K562 (cell line): Measurements from ENCODE around the gene B3GALNT2. TPM values are rescaled to one million over a fixed set of nuclear protein-coding genes. Genes with fewer than 3 reads are reported as not detected.

Source experiments
- ATAC-seq: fragments of 200-7000 bp; cut with Tn5 transposase; 3 replicates; pipeline ENCODE4 v1.9.1; 2020; ENCODE audit warnings: moderate library complexity
- BruUV-seq: library from RNA; stranded (reverse); fragments of 400-500 nt; replicated peaks from 2 replicates; lab custom pipeline; 2021; lab: Mats Ljungman, UMichigan
- CTCF ChIA-PET: fragments of 300-600 bp; formaldehyde crosslinking; extraction: SDS; loops from one replicate; lab custom pipeline; 2021; ENCODE audit warnings: low intra/inter-chr PET ratio; lab: Yijun Ruan, JAX
- POLR2A ChIA-PET: fragments of 300-600, 350-650 bp; sonication (Branson Sonifier 250); formaldehyde crosslinking; extraction: SDS; loops from one replicate; lab custom pipeline; 2021; ENCODE audit warnings: antibody characterized with exemption, inconsistent platforms; lab: Yijun Ruan, JAX
- DNase-seq, 4 experiments: peaks; one replicate each; pipeline versions ENCODE4 v3.0.0 to v3.0.0-alpha.2; 2011 to 2018; ENCODE audit warnings: low spot score in 3 of 4, mixed read lengths in 3 of 4; ENCODE audit errors: extremely low read depth in 1 of 4
- FAIRE-seq: peaks from 2 replicates; lab custom pipeline; 2011; peaks lifted over from hg19 to GRCh38; lab: Jason Lieb, UNC
- H2AFZ ChIP-seq: 2 replicates; pipeline ENCODE4 v1.6.0; 2011; ENCODE audit warnings: low read depth, low read length, control low read depth, inconsistent platforms
- H3K27ac ChIP-seq: fragments of 200-600 bp; 3 replicates; pipeline ENCODE4 v1.8.0; 2011; ENCODE audit warnings: low read depth, mild to moderate bottlenecking, control low read depth, inconsistent platforms, low read length, moderate library complexity, mixed read lengths; ENCODE audit errors: extremely low read depth
- H3K27me3 ChIP-seq, 2 experiments: fragments of 300-600 bp in 1 of 2; 2 replicates in 1 of 2; 3 replicates in 1 of 2; pipeline versions ENCODE4 v1.6.0 to v1.8.0; 2011; ENCODE audit warnings: inconsistent platforms in 2 of 2, low read length in 2 of 2, mild to moderate bottlenecking in 1 of 2, mixed read lengths in 1 of 2, moderate library complexity in 1 of 2; ENCODE audit not compliant: control insufficient read depth in 2 of 2, insufficient read depth in 2 of 2
- H3K36me3 ChIP-seq: fragments of 300-600 bp; 3 replicates; pipeline ENCODE4 v1.8.0; 2011; ENCODE audit warnings: mild to moderate bottlenecking, low read length, inconsistent platforms; ENCODE audit not compliant: control insufficient read depth, insufficient read depth
- H3K4me1 ChIP-seq, 2 experiments: fragments of 200-600 bp in 1 of 2; replicated peaks in 1 of 2; 2 replicates in 1 of 2; 3 replicates in 1 of 2; pipeline versions ENCODE4 v1.5.1 to v1.8.0; 2011; ENCODE audit warnings: inconsistent platforms in 2 of 2, low read length in 2 of 2, mild to moderate bottlenecking in 1 of 2, mixed read lengths in 1 of 2, moderate library complexity in 1 of 2; ENCODE audit not compliant: control insufficient read depth in 2 of 2, insufficient read depth in 2 of 2
- H3K4me2 ChIP-seq: 2 replicates; pipeline ENCODE4 v1.6.1; 2011; ENCODE audit warnings: low read length, control low read depth, inconsistent platforms, mixed read lengths; ENCODE audit not compliant: insufficient read depth
- H3K4me3 ChIP-seq: fragments of 200-600 bp; sonication (generic), shearing (Covaris generic); 2 replicates; pipeline ENCODE4 v1.5.1; 2016; ENCODE audit warnings: control low read depth, inconsistent platforms
- H3K79me2 ChIP-seq: fragments of 200-600 bp; 3 replicates; pipeline ENCODE4 v1.8.0; 2011; ENCODE audit warnings: low read length, inconsistent platforms; ENCODE audit not compliant: control insufficient read depth, insufficient read depth
- H3K9ac ChIP-seq, 2 experiments: 2 replicates each; pipeline versions ENCODE4 v1.6.0 to v1.6.1; 2011; ENCODE audit warnings: low read depth in 2 of 2, low read length in 2 of 2, control low read depth in 1 of 2, inconsistent platforms in 1 of 2, mild to moderate bottlenecking in 1 of 2, mixed read lengths in 1 of 2; ENCODE audit not compliant: insufficient read depth in 1 of 2
- H3K9me1 ChIP-seq: one replicate; pipeline ENCODE4 v1.6.0; 2011; ENCODE audit warnings: inconsistent platforms, mild to moderate bottlenecking, low read length, moderate library complexity; ENCODE audit not compliant: control insufficient read depth, insufficient read depth
- H3K9me3 ChIP-seq: replicated peaks from 2 replicates; pipeline ENCODE4 v1.5.1; 2011; ENCODE audit warnings: low read depth, low read length, inconsistent platforms; ENCODE audit not compliant: control insufficient read depth, insufficient read depth
- H4K20me1 ChIP-seq: replicated peaks from 2 replicates; pipeline ENCODE4 v1.6.1; 2011; ENCODE audit warnings: low read length, inconsistent platforms, mixed read lengths; ENCODE audit not compliant: control insufficient read depth, insufficient read depth
- FOXM1 ChIP-seq, 2 experiments: fragments of 450-650 bp in 1 of 2; sonication (generic) in 1 of 2; formaldehyde crosslinking in 1 of 2; IDR thresholded peaks; 2 replicates each; pipeline versions ENCODE4 v1.6.1 to v1.9.0; 2017 to 2022; ENCODE audit warnings: low read depth in 2 of 2, mild to moderate bottlenecking in 2 of 2, missing genetic modification reagents in 1 of 2, moderate library complexity in 1 of 2
- ILF3 ChIP-seq: fragments of 450-650 bp; IDR thresholded peaks from 2 replicates; pipeline ENCODE4 v1.6.1; 2018; ENCODE audit warnings: antibody characterized with exemption, mild to moderate bottlenecking, moderate library complexity, borderline replicate concordance
- PHF20 ChIP-seq: fragments of 450-650 bp; IDR thresholded peaks from 2 replicates; pipeline ENCODE4 v1.6.1; 2018; ENCODE audit not compliant: partially characterized antibody
- RBM25 ChIP-seq: fragments of 200-400 bp; formaldehyde crosslinking; IDR thresholded peaks from 2 replicates; pipeline ENCODE4 v1.6.1; 2018; ENCODE audit warnings: low read length, low read depth, moderate library complexity; ENCODE audit not compliant: severe bottlenecking
- VEZF1 ChIP-seq: fragments of 200-800 bp; sonication (Bioruptor generic); IDR thresholded peaks from 2 replicates; pipeline ENCODE4 v1.6.1; 2017; ENCODE audit warnings: missing genetic modification characterization, missing compliant biosample characterization
- ZBTB49 ChIP-seq: sonication (generic); formaldehyde crosslinking; IDR thresholded peaks from 2 replicates; pipeline ENCODE4 v1.8.0; 2022; ENCODE audit warnings: missing genetic modification reagents, mild to moderate bottlenecking, borderline replicate concordance
- ZNF449 ChIP-seq: fragments of 250-450 bp; sonication (Bioruptor Pico); IDR thresholded peaks from 2 replicates; pipeline ENCODE4 v1.8.0; 2022; ENCODE audit warnings: moderate library complexity, mild to moderate bottlenecking, inconsistent platforms
- WGBS: fragments of 100-300 bp; shearing (Covaris generic); methylation state at CpG from one replicate; pipeline ENCODE4 v1.1.6; 2016; ENCODE audit warnings: low coverage, mixed read lengths; ENCODE audit not compliant: insufficient coverage; ENCODE audit errors: missing lambda C conversion rate; 5-methylcytosine and 5-hydroxymethylcytosine counted together
- in situ Hi-C: fragments of 300-500 bp; cut with MboI; formaldehyde crosslinking; loops from 4 replicates; pipeline ENCODE4 v1.15.0; 2018; ENCODE audit warnings: inconsistent platforms, mixed read lengths
- intact Hi-C: fragments of 100-400 bp; cut with micrococcal nuclease; formaldehyde crosslinking; loops from 2 replicates; pipeline ENCODE4 v1.14.2; 2022
- polyA plus RNA-seq, 8 experiments: library from polyadenylated mRNA; depleted of rRNA in 4 of 8; stranded (reverse) in 5 of 8; unstranded in 3 of 8; fragments of >200 nt; fragmentation: Nextera tagmentation in 2 of 8; fragmentation: Illumina TruSeq in 1 of 8; extraction: Ambion mirVana in 2 of 8; extraction: Trizol in 1 of 8; gene quantifications; 2 replicates each; pipeline versions ENCODE4 v1.2.1 to v1.2.3, GENCODE V29; 2011 to 2014; ENCODE audit warnings: inconsistent platforms in 1 of 8, missing spikeins in 1 of 8
- total RNA-seq, 7 experiments: library from RNA; depleted of rRNA in 6 of 7; stranded (reverse); fragments of >200 nt in 6 of 7; fragmentation: Illumina TruSeq in 2 of 7; extraction: Trizol in 2 of 7; gene quantifications; 2 replicates each; pipeline versions ENCODE4 v1.2.1 to v1.2.3, GENCODE V29; 2011 to 2021; ENCODE audit warnings: low replicate concordance in 1 of 7

The B3GALNT2 gene
- total and polyA plus RNA-seq, 9 of the 15 experiments (the other 6 are each of a cell fraction or from before 2014, with no cell fraction given), result 2.0 to 31.7 (median 22.9) TPM

- Histone ChIP-seq H3K4me1 (no peaks in the 10 kb centered on the region), H3K9me3 (no peaks in the 10 kb centered on the region), H3K9me1 (no peaks in the 10 kb centered on the region), H3K79me2 (no peaks in the 10 kb centered on the region), H4K20me1 (no peaks in the 10 kb centered on the region), H3K4me2 (no peak overlapping the region), H3K9ac (no peak overlapping the region), H3K27me3 (no peaks in the 10 kb centered on the region), H3K27ac (no peak overlapping the region)
- POLR2A ChIA-PET, result interaction anchor here (0.6 kb wide), 1 partner anchor 458 kb away, joined by 3 read pairs; no protein-coding TSS in a partner anchor
- no peak for FAIRE-seq
- no peak for DNase-seq
- WGBS, result 80% methylated on average over 6 of the region's 6 CpGs
- BruUV-seq, result no TSS peak
- CTCF ChIA-PET, result no interaction called here
- no peak for ATAC-seq
- intact Hi-C loops, result no loop called here
- no peak for TF ChIP-seq RBM25
- no peak for TF ChIP-seq ZBTB49 (CRISPR knock-in tag)
- no peak for TF ChIP-seq VEZF1
- TF ChIP-seq PHF20, result no peak
- no peak for TF ChIP-seq FOXM1 (IDR thresholded peaks at IDR 0.05; ENCODE audit: low read depth)
- no peak for TF ChIP-seq FOXM1 (CRISPR knock-in tag; IDR thresholded peaks at IDR 0.05; ENCODE audit: low read depth)
- no peak for TF ChIP-seq ZNF449 (CRISPR knock-in tag)
- no peak for TF ChIP-seq ILF3
- TF ChIP-seq, all 486 proteins: peak for 0
- in situ Hi-C loops, result no loop called here
- peaks cover 45% of the 10 kb centered on the region; the same call in 2 of the 3 replicates for H3K36me3 ChIP-seq
- H2AFZ ChIP-seq, result no peak overlapping the region
- H3K4me3 ChIP-seq, result no peak overlapping the region
Measured at GRCh38 chr1:235470741-235471439, 33.4 kb downstream of the B3GALNT2 start.
